ENCODE data around the gene PRDM2.

Gene PRDM2

GRCh38 chr1:13790290-13791030 is 90.5 kb downstream of the PRDM2 start:
- no peak for DNase-seq (ENCODE audit: low read depth)

GRCh38 chr1:13792419-13792818 is 92.4 kb downstream of the PRDM2 start:
- peak; percentile 85 for DNase-seq (ENCODE audit: low read depth)

DNA sequence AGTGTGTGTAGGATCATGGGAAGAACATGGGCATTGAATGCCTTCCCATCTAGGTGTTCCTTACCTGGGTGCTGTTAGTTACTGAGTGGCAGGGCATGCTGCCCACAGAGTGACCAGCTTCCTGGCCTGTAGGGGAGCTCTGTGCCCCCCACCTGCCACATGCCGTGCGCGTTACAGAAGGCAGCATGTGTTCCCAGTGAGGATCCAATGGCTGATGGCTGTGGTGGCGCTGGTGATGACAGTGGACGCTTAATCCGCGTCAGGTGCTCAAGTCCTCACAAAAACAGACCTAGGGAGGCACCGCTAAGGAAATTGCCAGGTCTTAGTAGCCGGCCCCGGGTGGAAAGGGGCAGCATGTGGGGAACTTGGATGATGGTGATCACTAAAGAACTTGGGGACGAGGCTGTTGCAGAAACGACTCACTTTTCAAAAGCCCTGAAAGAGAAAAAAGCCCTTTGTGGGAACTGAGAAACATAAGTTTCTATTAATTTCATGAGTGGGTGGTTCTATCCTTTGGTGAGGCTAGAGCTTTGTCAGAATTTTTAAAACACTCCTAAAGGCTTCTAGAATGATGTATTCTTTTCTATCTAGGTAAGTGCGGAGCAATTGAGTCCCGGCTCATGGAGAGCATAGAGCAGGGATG is 93.2 kb downstream of the PRDM2 start:
- no peak for DNase-seq (ENCODE audit: low read depth)

GRCh38 chr1:13794231-13795187 is 94.5 kb downstream of the PRDM2 start:
- no peak for DNase-seq (ENCODE audit: low read depth)

DNA sequence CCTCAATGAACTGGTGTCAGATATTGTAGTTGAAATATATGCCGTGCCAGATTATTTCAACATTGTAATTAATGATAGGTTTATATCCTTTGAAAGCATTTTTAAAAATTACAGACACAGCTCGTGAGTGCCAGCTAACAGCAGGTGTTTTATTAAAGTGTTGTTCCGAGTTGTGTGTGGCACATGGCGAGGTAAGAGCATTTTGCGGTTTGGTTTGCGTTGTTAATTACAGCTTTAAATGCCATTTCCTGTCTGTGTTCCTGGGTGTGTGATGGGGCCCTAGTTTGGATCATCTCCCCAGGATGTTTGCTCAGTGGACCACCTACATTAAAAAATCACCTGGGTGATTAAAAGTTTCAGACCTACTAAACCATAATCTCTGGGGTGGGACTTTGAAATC is 97.4 kb downstream of the PRDM2 start:
- DNase-seq (ENCODE audit: low read depth) = no peak

- no peak for DNase-seq (ENCODE audit: low read depth)
Observed at GRCh38 chr1:13798120-13798519, 98.1 kb downstream of the PRDM2 start.

DNA sequence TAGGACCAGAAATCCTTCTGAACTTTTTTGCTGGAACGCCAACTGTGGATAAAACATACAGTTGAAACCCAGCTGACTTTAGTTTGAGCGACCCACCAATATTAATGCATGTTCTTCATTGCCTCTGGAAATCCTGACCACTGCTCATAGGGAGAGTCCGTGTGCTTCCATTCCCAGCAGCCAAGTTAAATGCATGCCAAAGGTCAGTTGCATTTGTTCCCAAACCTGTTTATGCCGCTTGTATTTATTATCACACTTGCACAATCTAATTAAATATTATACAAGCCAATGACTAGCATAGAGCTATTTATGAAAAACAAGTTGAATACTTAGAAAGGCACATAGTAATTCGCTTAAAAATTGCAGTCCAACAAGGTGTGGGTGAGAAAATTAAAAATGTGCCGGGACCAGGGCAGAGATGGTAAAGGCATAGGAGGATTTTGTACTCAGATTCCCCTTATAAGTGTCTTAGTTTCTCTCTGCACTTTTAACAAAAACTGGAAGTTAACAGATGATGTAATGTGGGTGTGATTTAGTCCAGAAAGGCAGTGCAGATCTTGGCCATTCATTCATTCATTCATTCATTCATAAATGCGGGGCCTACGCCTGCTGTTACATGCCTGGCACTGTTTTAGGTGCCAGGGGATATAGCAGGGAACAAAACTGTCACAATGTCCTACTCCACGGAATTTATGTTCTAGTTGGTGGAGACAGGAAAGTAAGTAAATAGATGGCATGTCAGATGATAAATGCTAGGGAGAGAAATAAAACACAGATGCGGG is 99.7 kb downstream of the PRDM2 start:
- DNase-seq (ENCODE audit: low read depth) = no peak

- DNase-seq (ENCODE audit: low read depth) = peak; percentile 41
Observed at GRCh38 chr1:13801232-13801631, 101.2 kb downstream of the PRDM2 start.

DNA sequence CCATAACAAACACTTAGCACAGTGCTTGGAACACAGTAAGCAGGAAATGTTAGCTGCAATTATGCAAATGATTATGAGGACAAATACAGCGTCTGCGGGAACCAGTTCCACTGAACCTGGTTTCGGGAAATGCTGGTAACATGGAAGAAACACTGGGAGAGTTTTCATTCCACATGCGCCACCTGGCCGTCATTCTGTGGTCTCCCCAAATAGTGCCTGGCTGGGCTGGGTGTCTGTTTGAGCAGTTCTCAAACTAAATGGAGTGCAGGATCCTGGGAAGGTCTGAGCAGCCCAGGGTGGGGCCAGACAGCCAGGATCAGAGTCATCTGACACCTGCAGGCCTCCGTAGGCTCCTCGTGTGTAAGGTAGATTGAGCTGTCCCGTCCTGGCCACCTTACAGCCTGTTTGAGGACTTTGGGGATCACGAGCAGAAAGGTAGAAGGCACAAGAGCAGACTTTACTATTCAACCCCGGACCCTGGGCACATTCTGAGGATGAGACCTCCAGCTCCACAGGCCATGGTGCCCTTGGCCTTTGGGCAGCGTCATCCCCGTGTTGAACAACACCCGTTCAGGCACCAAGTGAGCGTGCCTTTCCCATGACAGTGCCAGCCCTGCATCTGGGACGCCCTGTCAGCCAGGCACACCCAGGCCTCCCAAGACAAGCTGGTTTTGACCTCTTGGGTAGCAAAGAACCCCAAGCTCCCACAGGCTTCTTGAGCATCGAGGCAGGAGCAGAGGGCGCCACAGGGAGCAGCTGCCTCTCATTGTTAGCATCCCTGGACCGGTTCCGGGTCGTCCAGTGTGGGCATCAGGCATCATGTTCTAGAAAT is 101.9 kb downstream of the PRDM2 start:
- no peak for DNase-seq (ENCODE audit: low read depth)

DNA sequence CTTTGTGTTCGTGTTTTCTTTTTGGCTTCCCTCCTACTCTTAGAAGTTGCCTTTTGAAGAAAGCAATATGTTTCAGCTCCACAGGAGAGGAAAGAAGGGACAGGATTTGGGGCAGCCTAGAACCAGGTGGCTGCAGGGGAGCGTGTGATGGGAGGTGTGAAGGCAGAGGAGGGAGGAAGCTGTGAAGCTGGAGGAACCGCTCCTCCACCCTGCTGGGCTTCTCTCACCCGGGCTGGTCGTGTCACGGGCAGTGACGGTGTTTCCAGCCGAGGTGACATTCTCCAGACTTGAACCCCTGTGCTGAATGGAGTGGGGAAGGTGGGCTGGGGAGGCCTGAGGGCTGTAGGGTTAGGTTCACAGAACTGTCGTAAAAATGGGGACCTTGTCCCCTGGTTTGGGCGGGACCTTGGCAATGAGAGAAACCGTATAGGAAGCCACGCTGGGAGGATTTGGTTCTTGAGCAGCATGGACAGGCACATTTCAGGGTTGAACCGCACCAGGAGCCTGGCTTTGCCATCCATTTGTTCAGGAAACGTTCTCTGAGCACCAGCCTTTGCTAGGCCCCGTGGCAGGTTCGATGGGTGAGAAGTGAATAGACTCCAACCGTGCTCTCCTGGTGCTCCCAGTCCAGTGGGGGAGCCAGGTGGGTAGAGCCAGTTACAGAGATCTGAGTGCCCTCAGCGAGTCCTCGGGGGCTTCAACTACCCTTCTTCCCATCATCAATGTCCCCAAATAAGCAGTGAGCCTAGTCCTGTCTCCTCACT is 103.0 kb downstream of the PRDM2 start:
- no peak for DNase-seq (ENCODE audit: low read depth)

DNA sequence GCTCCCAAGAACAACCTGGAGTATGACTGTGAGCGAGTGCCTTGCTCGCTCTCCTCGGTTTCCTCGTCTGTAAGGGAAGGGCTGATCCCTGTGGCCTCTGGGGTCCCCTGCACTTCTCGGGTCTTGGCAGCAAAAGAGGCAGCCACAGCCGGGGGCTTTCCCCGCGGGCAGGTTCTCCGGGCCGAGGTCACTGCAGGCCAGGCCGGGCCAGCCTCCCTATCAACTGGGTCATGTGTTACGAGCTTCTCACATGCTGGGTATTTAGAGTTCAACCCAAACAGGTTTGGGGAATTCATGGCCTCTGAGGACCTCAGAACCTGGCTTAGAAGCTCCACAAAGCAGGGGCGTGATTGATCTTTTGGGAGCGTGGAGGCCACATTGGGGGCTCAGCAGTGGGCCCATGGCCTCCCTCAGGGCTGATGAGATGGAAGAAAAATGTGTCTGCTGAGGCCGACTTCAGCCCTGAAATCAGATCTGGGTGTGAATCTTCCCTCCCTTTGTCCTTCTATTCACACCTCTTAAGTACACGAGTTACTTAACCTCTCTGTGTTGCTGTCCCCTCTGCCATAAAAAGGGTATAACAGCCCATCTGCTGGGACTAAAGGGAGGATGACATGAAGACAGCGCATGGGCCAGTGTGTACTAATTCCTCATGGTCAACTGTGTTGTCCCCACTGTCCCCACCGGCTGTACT is 103.7 kb downstream of the PRDM2 start:
- DNase-seq (ENCODE audit: low read depth) = no peak

- no peak for DNase-seq (ENCODE audit: low read depth)
Observed at GRCh38 chr1:13804240-13804633, 104.2 kb downstream of the PRDM2 start.

GRCh38 chr1:13805431-13805830 is 105.4 kb downstream of the PRDM2 start:
- DNase-seq (ENCODE audit: low read depth) = no peak

GRCh38 chr1:13806108-13806507 is 106.1 kb downstream of the PRDM2 start:
- no peak for DNase-seq (ENCODE audit: low read depth)

- DNase-seq (ENCODE audit: low read depth) = peak; percentile 24
Observed at GRCh38 chr1:13807209-13807608, 107.2 kb downstream of the PRDM2 start.

DNA sequence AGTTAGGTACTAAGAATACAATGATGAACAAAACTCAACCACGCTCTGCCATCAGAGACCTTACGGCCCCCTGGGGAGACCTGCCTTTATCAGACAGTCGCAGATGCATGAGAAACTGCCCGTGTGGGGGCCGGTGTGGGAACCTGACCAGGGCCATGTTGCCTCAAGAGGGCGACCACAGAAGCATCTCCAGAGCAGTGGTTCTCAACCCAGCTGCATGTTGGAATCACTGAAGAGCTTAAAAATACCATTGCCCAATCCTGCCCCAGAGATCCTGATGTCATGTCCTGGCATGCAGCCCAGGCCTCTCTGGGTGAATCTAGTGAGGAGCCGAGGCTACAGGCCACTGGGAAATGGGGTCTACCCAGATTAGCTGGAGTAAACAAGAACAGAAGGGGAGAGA is 108.7 kb downstream of the PRDM2 start:
- DNase-seq (ENCODE audit: low read depth) = peak; percentile 24

DNA sequence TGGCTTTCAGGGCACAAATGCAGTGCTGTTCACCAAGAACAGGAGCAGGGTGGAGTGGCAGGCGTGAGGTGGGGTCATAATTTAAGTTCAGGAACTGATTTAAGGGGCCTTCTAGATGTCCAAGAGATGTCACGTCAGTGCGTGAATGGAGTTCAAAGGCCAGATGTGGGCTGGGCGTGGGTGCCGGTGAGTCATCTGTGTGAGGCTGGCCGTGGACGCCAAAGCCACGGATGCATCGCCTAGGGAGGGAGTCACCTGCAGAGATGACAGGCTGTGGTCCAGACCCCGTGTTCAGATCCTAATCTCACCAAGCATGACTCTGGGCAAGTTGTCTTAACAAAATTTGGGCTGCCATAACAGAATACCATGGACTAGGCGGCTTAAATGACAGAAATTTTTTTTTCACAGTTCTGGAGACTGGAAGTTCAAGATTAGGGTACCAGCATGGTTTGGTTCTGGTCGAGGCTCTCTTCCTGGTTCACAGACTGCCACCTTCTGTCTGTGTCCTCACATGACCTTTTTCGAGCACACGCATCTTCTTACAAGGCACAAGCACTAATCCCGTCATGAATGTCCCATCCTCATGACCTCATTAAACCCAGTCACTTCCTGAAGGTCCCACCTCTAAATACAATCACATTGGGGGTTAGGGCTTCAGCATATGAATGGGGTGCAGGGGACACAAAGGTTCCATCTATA is 109.6 kb downstream of the PRDM2 start:
- DNase-seq (ENCODE audit: low read depth) = no peak

DNA sequence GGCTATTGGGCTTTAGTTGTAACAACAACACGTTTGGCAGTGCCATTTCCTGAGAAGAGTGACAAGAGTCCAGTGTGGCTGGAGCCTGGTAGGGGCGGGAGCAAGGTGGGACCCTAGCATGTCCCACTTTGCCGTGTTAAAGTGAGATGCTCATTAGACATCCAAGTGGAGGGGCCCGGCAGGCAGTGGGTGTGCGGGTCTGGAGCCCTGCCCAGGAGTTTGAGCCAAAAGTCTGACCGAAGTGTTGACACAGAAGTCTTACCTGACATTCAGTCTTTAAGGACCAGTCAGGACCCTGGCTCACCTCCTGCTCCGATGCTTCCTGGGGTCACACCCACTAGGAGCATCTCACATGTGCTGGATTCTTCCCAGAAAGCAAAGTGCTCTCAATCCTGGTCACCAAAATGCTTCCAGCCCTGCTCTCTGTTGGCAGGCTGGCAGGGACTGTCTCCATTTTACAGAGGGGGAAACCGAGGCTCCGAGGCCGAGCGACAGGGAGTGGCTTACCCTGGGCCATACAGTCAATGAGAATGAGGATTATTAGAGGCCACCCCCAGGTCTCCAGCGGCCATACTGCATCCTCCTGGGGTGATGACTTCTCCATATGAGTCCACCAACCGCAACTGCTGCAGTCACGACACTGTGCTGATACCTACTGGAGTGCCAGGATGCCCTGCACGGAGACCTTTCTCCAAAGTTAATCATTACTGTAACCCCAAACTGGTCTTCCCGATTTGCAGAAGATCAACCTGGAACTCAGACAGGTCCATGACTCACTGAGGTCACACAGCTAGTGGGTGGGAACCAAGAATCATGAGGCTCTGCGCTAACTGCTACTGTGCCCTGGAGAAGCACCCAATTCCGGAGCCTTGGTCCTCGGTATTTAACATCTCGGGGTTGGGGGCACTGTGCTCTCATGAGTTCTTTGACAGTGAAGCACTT is 112.7 kb downstream of the PRDM2 start:
- DNase-seq (ENCODE audit: low read depth) = no peak

Measured in fibroblast of gingiva (primary cell).